ENCODE data around the gene NEUROG3.

NEUROG3 gene

GRCh38 chr10:69573056-69573806 lies at the start of gene NEUROG3:
Gene NEUROG3 (minus strand): TSS chr10:69573422. CDS start chr10:69573043, 379 bp downstream.
- DNase-seq (ENCODE audit: low read depth) = no peak

- DNase-seq (ENCODE audit: low read depth) = no peak
Observed at GRCh38 chr10:69620625-69621024, 47.4 kb upstream of the NEUROG3 start.

- DNase-seq (ENCODE audit: low read depth) = no peak
Observed at GRCh38 chr10:69619626-69620025, 46.4 kb upstream of the NEUROG3 start.

- DNase-seq (ENCODE audit: low read depth) = no peak
Observed at GRCh38 chr10:69618746-69619145, 45.5 kb upstream of the NEUROG3 start.

- no peak for DNase-seq (ENCODE audit: low read depth)
Observed at GRCh38 chr10:69616358-69616757, 43.1 kb upstream of the NEUROG3 start.

- DNase-seq (ENCODE audit: low read depth) = no peak
Observed at GRCh38 chr10:69614130-69614529, 40.9 kb upstream of the NEUROG3 start.

GRCh38 chr10:69612760-69613159 lies 39.5 kb upstream of the NEUROG3 start:
- DNase-seq (ENCODE audit: low read depth) = no peak

- no peak for DNase-seq (ENCODE audit: low read depth)
Observed at GRCh38 chr10:69609077-69609476, 35.9 kb upstream of the NEUROG3 start.

- DNase-seq (ENCODE audit: low read depth) = no peak
Observed at GRCh38 chr10:69600761-69601330, 27.6 kb upstream of the NEUROG3 start.

- no peak for DNase-seq (ENCODE audit: low read depth)
Observed at GRCh38 chr10:69588358-69588757, 15.1 kb upstream of the NEUROG3 start.

GRCh38 chr10:69584624-69585023 lies 11.4 kb upstream of the NEUROG3 start:
- DNase-seq (ENCODE audit: low read depth) = no peak

- no peak for DNase-seq (ENCODE audit: low read depth)
Observed at GRCh38 chr10:69583106-69583505, 9.9 kb upstream of the NEUROG3 start.

GRCh38 chr10:69580435-69580834 lies 7.2 kb upstream of the NEUROG3 start:
- DNase-seq (ENCODE audit: low read depth) = no peak

- DNase-seq (ENCODE audit: low read depth) = no peak
Observed at GRCh38 chr10:69579464-69580060, 6.3 kb upstream of the NEUROG3 start.

- DNase-seq (ENCODE audit: low read depth) = no peak
Observed at GRCh38 chr10:69578508-69578991, 5.3 kb upstream of the NEUROG3 start.

GRCh38 chr10:69577268-69578232 lies 4.3 kb upstream of the NEUROG3 start:
- DNase-seq (ENCODE audit: low read depth) = no peak

GRCh38 chr10:69576334-69577011 lies 3.3 kb upstream of the NEUROG3 start:
- no peak for DNase-seq (ENCODE audit: low read depth)

- no peak for DNase-seq (ENCODE audit: low read depth)
Observed at GRCh38 chr10:69575164-69575722, 2.0 kb upstream of the NEUROG3 start.

- no peak for DNase-seq (ENCODE audit: low read depth)
Observed at GRCh38 chr10:69574571-69574978, 1.4 kb upstream of the NEUROG3 start.

- no peak for DNase-seq (ENCODE audit: low read depth)
Observed at GRCh38 chr10:69572159-69573055, 815 bp downstream of the NEUROG3 start.
